IMR-90 (cell line): ENCODE data around the gene PEX10. TPM values are rescaled to one million over a fixed set of nuclear protein-coding genes. Genes with fewer than 3 reads are reported as not detected.

Experiments used
- ATAC-seq: fragments of 200-7000 bp; cut with Tn5 transposase; 2 replicates; pipeline ENCODE4 v1.9.1; 2020; ENCODE audit warnings: low read depth, mild to moderate bottlenecking, moderate library complexity
- BruUV-seq: library from RNA; stranded (reverse); fragments of 400-500 nt; replicated peaks from 2 replicates; lab custom pipeline; 2021; lab: Mats Ljungman, UMichigan
- CTCF ChIA-PET: fragments of 300-600 bp; formaldehyde crosslinking; extraction: SDS; loops from one replicate; lab custom pipeline; 2021; ENCODE audit warnings: antibody characterized with exemption; lab: Yijun Ruan, JAX
- POLR2A ChIA-PET: fragments of 300-600 bp; sonication (Branson Sonifier 250); formaldehyde crosslinking; loops from one replicate; lab custom pipeline; 2022; ENCODE audit warnings: antibody characterized with exemption; ENCODE audit not compliant: unreplicated experiment; lab: Charles Lee
- DNase-seq: peaks from one replicate; pipeline ENCODE4 v3.0.0; 2013
- H2AFZ ChIP-seq: replicated peaks from 2 replicates; pipeline ENCODE3; 2013; ENCODE audit warnings: low read length, mild to moderate bottlenecking; ENCODE audit not compliant: poor library complexity
- H2AK5ac ChIP-seq: 2 replicates; pipeline ENCODE4 v1.6.1; 2013; ENCODE audit warnings: low read depth, low read length, inconsistent platforms
- H2AK9ac ChIP-seq: replicated peaks from 2 replicates; pipeline ENCODE3; 2013; ENCODE audit warnings: mild to moderate bottlenecking, low read depth, low read length, moderate library complexity; ENCODE audit not compliant: poor library complexity
- H2BK120ac ChIP-seq: 2 replicates; pipeline ENCODE4 v1.6.1; 2013; ENCODE audit warnings: low read depth, low read length, inconsistent platforms
- H2BK15ac ChIP-seq: 3 replicates; pipeline ENCODE4 v1.6.1; 2013; ENCODE audit warnings: low read depth, low read length, inconsistent platforms
- H2BK20ac ChIP-seq: 2 replicates; pipeline ENCODE4 v1.6.1; 2013; ENCODE audit warnings: low read depth, mild to moderate bottlenecking, inconsistent platforms, low read length, moderate library complexity
- H2BK5ac ChIP-seq: 2 replicates; pipeline ENCODE4 v1.6.1; 2013; ENCODE audit warnings: mild to moderate bottlenecking, low read depth, low read length, inconsistent platforms; ENCODE audit not compliant: poor library complexity, severe bottlenecking
- H3K14ac ChIP-seq: replicated peaks from 2 replicates; pipeline ENCODE4 v1.6.1; 2013; ENCODE audit warnings: low read depth, low read length, inconsistent platforms
- H3K18ac ChIP-seq: 2 replicates; pipeline ENCODE4 v1.6.1; 2013; ENCODE audit warnings: low read depth, low read length, control low read depth
- H3K23ac ChIP-seq: 2 replicates; pipeline ENCODE4 v1.6.1; 2013; ENCODE audit warnings: low read depth, low read length, inconsistent platforms
- H3K27ac ChIP-seq: 2 replicates; pipeline ENCODE4 v1.5.1; 2013; ENCODE audit warnings: mild to moderate bottlenecking, control low read depth, low read length; ENCODE audit not compliant: insufficient read depth
- H3K27me3 ChIP-seq: 2 replicates; pipeline ENCODE4 v1.6.1; 2013; ENCODE audit warnings: low read length; ENCODE audit not compliant: control insufficient read depth, insufficient read depth
- H3K36me3 ChIP-seq: 2 replicates; pipeline ENCODE4 v1.6.1; 2013; ENCODE audit warnings: low read length, mixed read lengths; ENCODE audit not compliant: control insufficient read depth, insufficient read depth
- H3K4ac ChIP-seq: 2 replicates; pipeline ENCODE4 v1.6.1; 2013; ENCODE audit warnings: low read depth, low read length, inconsistent platforms
- H3K4me1 ChIP-seq: 2 replicates; pipeline ENCODE4 v1.6.1; 2013; ENCODE audit warnings: low read length, mixed read lengths; ENCODE audit not compliant: control insufficient read depth, insufficient read depth
- H3K4me2 ChIP-seq: 2 replicates; pipeline ENCODE4 v1.6.1; 2013; ENCODE audit warnings: low read depth, mild to moderate bottlenecking, control low read depth, low read length, moderate library complexity
- H3K4me3 ChIP-seq: 2 replicates; pipeline ENCODE4 v1.5.1; 2013; ENCODE audit warnings: low read depth, mild to moderate bottlenecking, control low read depth, low read length, moderate library complexity; ENCODE audit not compliant: insufficient read depth
- H3K56ac ChIP-seq: 2 replicates; pipeline ENCODE4 v1.6.1; 2013; ENCODE audit warnings: low read length, inconsistent platforms; ENCODE audit not compliant: insufficient read depth; ENCODE audit errors: extremely low read depth
- H3K79me1 ChIP-seq, 2 experiments: 2 replicates each; pipeline ENCODE4 v1.6.1; 2013; ENCODE audit warnings: low read length in 2 of 2, inconsistent platforms in 1 of 2, low read depth in 1 of 2
- H3K9ac ChIP-seq: 2 replicates; pipeline ENCODE4 v1.6.1; 2013; ENCODE audit warnings: low read depth, low read length, control low read depth
- H3K9me1 ChIP-seq: 2 replicates; pipeline ENCODE4 v1.6.1; 2013; ENCODE audit warnings: low read length, inconsistent platforms; ENCODE audit not compliant: insufficient read depth
- H3K9me3 ChIP-seq: 2 replicates; pipeline ENCODE4 v1.6.1; 2013; ENCODE audit warnings: low read length; ENCODE audit not compliant: control insufficient read depth, insufficient read depth
- H4K20me1 ChIP-seq: 2 replicates; pipeline ENCODE4 v1.6.1; 2013; ENCODE audit warnings: low read length, inconsistent platforms; ENCODE audit not compliant: insufficient read depth
- H4K5ac ChIP-seq: 2 replicates; pipeline ENCODE4 v1.6.1; 2013; ENCODE audit warnings: mild to moderate bottlenecking, low read depth, low read length, control low read depth
- H4K8ac ChIP-seq, 2 experiments: 2 replicates each; pipeline ENCODE4 v1.6.1; 2013; ENCODE audit warnings: low read depth in 2 of 2, low read length in 2 of 2, control low read depth in 1 of 2, inconsistent platforms in 1 of 2
- H4K91ac ChIP-seq: 2 replicates; pipeline ENCODE4 v1.6.1; 2013; ENCODE audit warnings: low read depth, low read length, inconsistent platforms; ENCODE audit not compliant: insufficient read depth
- CEBPB ChIP-seq: IDR thresholded peaks from 2 replicates; pipeline ENCODE4 v1.6.1; 2012; ENCODE audit warnings: low read depth, low read length, improper control_type of control experiment
- CHD1 ChIP-seq: IDR thresholded peaks from 2 replicates; pipeline ENCODE4 v1.6.1; 2012; ENCODE audit warnings: low read depth, low read length, improper control_type of control experiment
- CTCF ChIP-seq: conservative IDR thresholded peaks from 2 replicates; pipeline ENCODE4 v1.5.1; 2012; ENCODE audit warnings: mild to moderate bottlenecking, low read depth, low read length, improper control_type of control experiment
- FOS ChIP-seq: fragments of 150-350 bp; IDR thresholded peaks from 2 replicates; pipeline ENCODE4 v1.6.1; 2016; ENCODE audit warnings: low read depth, low read length
- MAFK ChIP-seq: IDR thresholded peaks from 2 replicates; pipeline ENCODE4 v1.6.1; 2012; ENCODE audit warnings: low read depth, low read length, improper control_type of control experiment
- MXI1 ChIP-seq: IDR thresholded peaks from 2 replicates; pipeline ENCODE4 v1.6.1; 2012; ENCODE audit warnings: low read depth, mild to moderate bottlenecking, low read length, moderate library complexity, borderline replicate concordance
- NFE2L2 ChIP-seq: fragments of 150-350 bp; IDR thresholded peaks from 2 replicates; pipeline ENCODE4 v1.6.1; 2016; ENCODE audit warnings: low read depth, mild to moderate bottlenecking, low read length
- POLR2A ChIP-seq: IDR thresholded peaks from 2 replicates; pipeline ENCODE4 v1.6.1; 2012; ENCODE audit warnings: mild to moderate bottlenecking, low read depth, low read length
- RCOR1 ChIP-seq: IDR thresholded peaks from 2 replicates; pipeline ENCODE4 v1.6.1; 2012; ENCODE audit warnings: mild to moderate bottlenecking, low read length, improper control_type of control experiment; ENCODE audit not compliant: insufficient replicate concordance
- RFX5 ChIP-seq: IDR thresholded peaks from 2 replicates; pipeline ENCODE4 v1.8.0; 2012; ENCODE audit warnings: low read depth, mild to moderate bottlenecking, low read length, moderate library complexity
- SMC3 ChIP-seq: fragments of 150-350 bp; IDR thresholded peaks from 2 replicates; pipeline ENCODE4 v1.6.1; 2016; ENCODE audit warnings: low read depth, mild to moderate bottlenecking, antibody characterized with exemption, low read length, moderate library complexity
- USF2 ChIP-seq: fragments of 150-350 bp; IDR thresholded peaks from 2 replicates; pipeline ENCODE4 v1.6.1; 2017; ENCODE audit warnings: mild to moderate bottlenecking, antibody characterized with exemption, low read length, low read depth
- WGBS, 2 experiments: methylation state at CpG; one replicate each; pipeline versions ENCODE4 v1.1.5 to v1.1.7; 2013; ENCODE audit warnings: missing lambda C conversion rate in 2 of 2; ENCODE audit not compliant: insufficient read length in 1 of 2; ENCODE audit errors: extremely low coverage in 2 of 2; 5-methylcytosine and 5-hydroxymethylcytosine counted together
- dilution Hi-C: fragments of 300-500 bp; cut with HindIII; formaldehyde crosslinking; loops from one replicate; pipeline ENCODE4 v1.14.3; 2018; ENCODE audit warnings: low sequenced_read_pairs; ENCODE audit not compliant: unreplicated experiment
- in situ Hi-C: fragments of 300-500 bp; cut with MboI; formaldehyde crosslinking; loops from 3 replicates; pipeline ENCODE4 v1.14.3; 2019; ENCODE audit warnings: low sequenced_read_pairs, inconsistent platforms, mixed read lengths
- intact Hi-C: fragments of 100-400 bp; cut with micrococcal nuclease; formaldehyde crosslinking; loops from 2 replicates; pipeline ENCODE4 v1.10.0; 2022
- polyA plus RNA-seq, 3 experiments: library from polyadenylated mRNA; depleted of rRNA; stranded (reverse); fragments of >200 nt; gene quantifications; 2 replicates each; pipeline ENCODE4 v1.2.3, GENCODE V29; 2012; ENCODE audit warnings: low replicate concordance in 1 of 3
- total RNA-seq: library from RNA; depleted of rRNA; stranded (reverse); fragments of >200 nt; gene quantifications from 2 replicates; pipeline ENCODE4 v1.2.3, GENCODE V29; 2012

The PEX10 gene
- total and polyA plus RNA-seq, 2 of the 4 experiments (the other 2 are of a cell fraction): 16.9 to 19.7 TPM

DNA sequence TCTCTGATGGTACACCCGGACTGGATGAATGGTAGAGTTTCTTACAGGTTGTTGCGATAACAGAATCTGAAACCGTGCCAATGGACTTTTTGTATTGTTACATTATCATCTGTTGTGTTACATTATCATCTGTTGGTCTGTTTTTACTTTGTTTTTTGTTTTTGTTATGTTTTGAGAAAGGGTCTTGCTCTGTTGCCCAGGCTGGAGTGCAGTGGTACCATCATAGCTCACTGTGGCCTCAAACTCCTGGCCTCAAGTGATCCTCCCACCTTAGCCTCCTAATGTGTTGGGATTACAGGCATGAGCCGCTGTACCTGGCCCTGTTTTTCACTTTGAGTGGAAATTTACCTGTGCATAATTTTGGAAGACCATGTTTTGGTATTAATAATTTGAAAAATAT lies 10.2 kb upstream of the PEX10 start:
- H3K9me1 ChIP-seq: no peaks in the 10 kb centered on the region
- POLR2A ChIA-PET: no interaction called here
- H3K27me3 ChIP-seq: peaks cover 10% of the 10 kb centered on the region; the same call in 1 of the 2 replicates
- TF ChIP-seq FOS (no peak), NFE2L2 (no peak), SMC3 (no peak), MXI1 (no peak), USF2 (no peak), POLR2A (no peak), CHD1 (no peak), CEBPB (no peak), MAFK (no peak), RFX5 (no peak), CTCF (no peak), RCOR1 (no peak)
- H4K20me1 ChIP-seq: no peaks in the 10 kb centered on the region
- H2BK15ac ChIP-seq: no peak overlapping the region
- no peak overlapping the region for H3K56ac ChIP-seq
- no peak overlapping the region for H3K4me3 ChIP-seq
- H3K9me3 ChIP-seq: peaks cover 6% of the 10 kb centered on the region
- no peaks in the 10 kb centered on the region for H3K4me1 ChIP-seq
- H3K23ac ChIP-seq: no peak overlapping the region
- no peak overlapping the region for H2BK20ac ChIP-seq
- in situ Hi-C loops: loop anchor here (25.0 kb wide), 1 partner anchor 890 kb away; no protein-coding TSS in a partner anchor
- H4K8ac ChIP-seq: no peak overlapping the region
- DNase-seq (no peak), ATAC-seq (no peak)
- intact Hi-C loops: no loop called here
- H4K5ac ChIP-seq: no peak overlapping the region
- no peak overlapping the region for H4K91ac ChIP-seq
- H2AK9ac ChIP-seq: no peak overlapping the region
- H3K27ac ChIP-seq: no peak overlapping the region
- H3K14ac ChIP-seq: no peak overlapping the region
- no CpG with 5 or more reads among the region's 4 CpGs for WGBS, 2 experiments
- H3K18ac ChIP-seq: no peak overlapping the region
- H2AK5ac ChIP-seq: no peak overlapping the region
- no peaks in the 10 kb centered on the region for H3K36me3 ChIP-seq
- H2BK5ac ChIP-seq: no peak overlapping the region
- H3K4me2 ChIP-seq: no peak overlapping the region
- CTCF ChIA-PET: no interaction called here
- no peaks in the 10 kb centered on the region for H3K79me1 ChIP-seq
- dilution Hi-C loops: no loop called here
- H2BK120ac ChIP-seq: no peak overlapping the region
- no TSS peak for BruUV-seq
- H3K4ac ChIP-seq: no peak overlapping the region
- H2AFZ ChIP-seq: no peak overlapping the region
- no peak overlapping the region for H3K9ac ChIP-seq
